Medulla oblongata (tissue), 1 donor: Measurements from ENCODE around the gene NFIC.
"Not testable (repeated sequence)": the region's sequence is repeated elsewhere in the genome, so short reads cannot be mapped to it uniquely, and the experiment has no call there.

Experiments
- DNase-seq: peaks from one replicate; pipeline ENCODE4 v3.0.0-alpha.2; 2015; ENCODE audit errors: extremely low spot score

Gene NFIC

GRCh38 chr19:3398114-3398899 lies 31.9 kb downstream of the NFIC start:
- peak; percentile 94 for DNase-seq

- DNase-seq = no peak
Measured at GRCh38 chr19:3398900-3399278, 32.5 kb downstream of the NFIC start.

- DNase-seq = not testable (repeated sequence)
Measured at GRCh38 chr19:3399311-3399710, 32.9 kb downstream of the NFIC start.

GRCh38 chr19:3401004-3401768 lies 34.8 kb downstream of the NFIC start:
- DNase-seq = no peak

GRCh38 chr19:3402631-3403443 lies 36.5 kb downstream of the NFIC start:
- DNase-seq = no peak

GRCh38 chr19:3403489-3404323 lies 37.3 kb downstream of the NFIC start:
- DNase-seq = peak; percentile 81

- DNase-seq = peak; percentile 82
Measured at GRCh38 chr19:3404324-3405260, 38.2 kb downstream of the NFIC start.

GRCh38 chr19:3405261-3405653 lies 38.9 kb downstream of the NFIC start:
- DNase-seq = no peak

GRCh38 chr19:3406571-3407111 lies 40.3 kb downstream of the NFIC start:
- DNase-seq = no peak

- peak; percentile 66 for DNase-seq
Measured at GRCh38 chr19:3407556-3408516, 41.5 kb downstream of the NFIC start.

- DNase-seq = no peak
Measured at GRCh38 chr19:3408996-3409345, 42.6 kb downstream of the NFIC start.

GRCh38 chr19:3409346-3410064 lies 43.1 kb downstream of the NFIC start:
- no peak for DNase-seq

GRCh38 chr19:3411636-3412035 lies 45.3 kb downstream of the NFIC start:
- DNase-seq = no peak

- DNase-seq = no peak
Measured at GRCh38 chr19:3412066-3412465, 45.7 kb downstream of the NFIC start.

- no peak for DNase-seq
Measured at GRCh38 chr19:3413796-3414327, 47.5 kb downstream of the NFIC start.

GRCh38 chr19:3415695-3416094 lies 49.3 kb downstream of the NFIC start:
- no peak for DNase-seq

GRCh38 chr19:3420244-3420755 lies 53.9 kb downstream of the NFIC start:
- no peak for DNase-seq
